GM19328 (cell line): ENCODE results near the gene AHNAK.
"Not testable (repeated sequence)": the region's sequence is repeated elsewhere in the genome, so short reads cannot be mapped to it uniquely, and the experiment has no call there.

Experiments used
- ATAC-seq: cut with Tn5 transposase; IDR thresholded peaks from one replicate; pipeline ENCODE4 v1.9.1; 2021; ENCODE audit warnings: mild to moderate bottlenecking, moderate library complexity; ENCODE audit not compliant: unreplicated experiment

The AHNAK gene

GRCh38 chr11:62546244-62546928 lies at the start of gene AHNAK:
Gene AHNAK, minus strand, starts transcription at chr11:62546806. Its CDS starts 10,708 bp downstream, at chr11:62536098.
- ATAC-seq = no peak

- no peak for ATAC-seq
These were observed 48.5 kb upstream of the AHNAK start for GRCh38 chr11:62595124-62595523.

- ATAC-seq = no peak
These were observed 46.9 kb upstream of the AHNAK start for GRCh38 chr11:62593434-62594044.

GRCh38 chr11:62592989-62593421 lies 46.4 kb upstream of the AHNAK start:
- ATAC-seq = no peak

- ATAC-seq = no peak
These were observed 45.7 kb upstream of the AHNAK start for GRCh38 chr11:62592146-62592815.

GRCh38 chr11:62591448-62592145 lies 45.0 kb upstream of the AHNAK start, which contains the start of gene TUT1:
Gene TUT1, minus strand, starts transcription at chr11:62591523. Its CDS starts 38 bp downstream, at chr11:62591485.
- peak; percentile 75 for ATAC-seq

- no peak for ATAC-seq
These were observed 42.5 kb upstream of the AHNAK start for GRCh38 chr11:62588966-62589637.

GRCh38 chr11:62585356-62585755 lies 38.8 kb upstream of the AHNAK start:
- ATAC-seq = not testable (repeated sequence)

GRCh38 chr11:62581735-62582134 lies 35.1 kb upstream of the AHNAK start:
- not testable (repeated sequence) for ATAC-seq

GRCh38 chr11:62580959-62581715 lies 34.5 kb upstream of the AHNAK start:
- no peak for ATAC-seq

- ATAC-seq = no peak
These were observed 32.6 kb upstream of the AHNAK start for GRCh38 chr11:62579252-62579651.

GRCh38 chr11:62578541-62578940 lies 31.9 kb upstream of the AHNAK start:
- ATAC-seq = no peak

GRCh38 chr11:62577046-62577714 lies 30.6 kb upstream of the AHNAK start:
- ATAC-seq = no peak

GRCh38 chr11:62575837-62576236 lies 29.2 kb upstream of the AHNAK start:
- no peak for ATAC-seq

- ATAC-seq = no peak
These were observed 28.6 kb upstream of the AHNAK start for GRCh38 chr11:62575156-62575555.

- ATAC-seq = peak; percentile 18
These were observed 27.9 kb upstream of the AHNAK start for GRCh38 chr11:62574363-62575071.

- peak; percentile 87 for ATAC-seq
These were observed 27.2 kb upstream of the AHNAK start, which contains the start of gene EEF1G for GRCh38 chr11:62573592-62574362. Gene EEF1G, minus strand, starts transcription at chr11:62573891. Its CDS starts 49 bp downstream, at chr11:62573842.

GRCh38 chr11:62573006-62573591 lies 26.5 kb upstream of the AHNAK start:
- ATAC-seq = no peak
